ENCODE data around the gene PTPRO.

PTPRO gene

GRCh38 chr12:15429262-15429661 is 107.0 kb downstream of the PTPRO start:
- no peaks in the 10 kb centered on the region for H3K79me2 ChIP-seq (ENCODE audit: control insufficient read depth, low read length)
- no peak for TF ChIP-seq CTCF (IDR thresholded peaks at IDR 0.05; ENCODE audit: low read depth, low read length, poor library complexity, severe bottlenecking)
- TF ChIP-seq EZH2phosphoT487 (IDR thresholded peaks at IDR 0.05; ENCODE audit: borderline replicate concordance, low read length), result no peak
- no peak overlapping the region for H3K4me3 ChIP-seq (ENCODE audit: low read length)
- no peaks in the 10 kb centered on the region for H4K20me1 ChIP-seq (ENCODE audit: control insufficient read depth, insufficient read depth, low read depth, low read length)
- H3K9me3 ChIP-seq (ENCODE audit: control insufficient read depth, insufficient read depth, low read length), result no peaks in the 10 kb centered on the region
- H3K4me2 ChIP-seq (ENCODE audit: low read length), result no peak overlapping the region
- H3K9me2 ChIP-seq (replicated peaks; ENCODE audit: control insufficient read depth, low read length), result no peaks in the 10 kb centered on the region
- peaks cover 3% of the 10 kb centered on the region; the same call in 1 of the 2 replicates for H3K27me3 ChIP-seq (ENCODE audit: control insufficient read depth, low read length)
- no peaks in the 10 kb centered on the region for H3K36me3 ChIP-seq (ENCODE audit: control insufficient read depth, low read length)
- no peak overlapping the region for H3K27ac ChIP-seq (ENCODE audit: low read depth, low read length)
- H3F3A ChIP-seq (ENCODE audit: control insufficient read depth, insufficient read depth), result no peaks in the 10 kb centered on the region
- H3K4me1 ChIP-seq (ENCODE audit: control insufficient read depth, low read length), result no peaks in the 10 kb centered on the region

GRCh38 chr12:15435597-15435996 is 113.3 kb downstream of the PTPRO start:
- H3K9me2 ChIP-seq (replicated peaks; ENCODE audit: control insufficient read depth, low read length), result no peaks in the 10 kb centered on the region
- no peak overlapping the region for H3K27ac ChIP-seq (ENCODE audit: low read depth, low read length)
- no peak overlapping the region for H3K4me2 ChIP-seq (ENCODE audit: low read length)
- H3K4me1 ChIP-seq (ENCODE audit: control insufficient read depth, low read length), result no peaks in the 10 kb centered on the region
- no peaks in the 10 kb centered on the region for H3K79me2 ChIP-seq (ENCODE audit: control insufficient read depth, low read length)
- no peaks in the 10 kb centered on the region for H3K36me3 ChIP-seq (ENCODE audit: control insufficient read depth, low read length)
- no peak overlapping the region for H3K4me3 ChIP-seq (ENCODE audit: low read length)
- no peaks in the 10 kb centered on the region for H4K20me1 ChIP-seq (ENCODE audit: control insufficient read depth, insufficient read depth, low read depth, low read length)
- no peaks in the 10 kb centered on the region for H3F3A ChIP-seq (ENCODE audit: control insufficient read depth, insufficient read depth)
- H3K9me3 ChIP-seq (ENCODE audit: control insufficient read depth, insufficient read depth, low read length), result peaks cover 4% of the 10 kb centered on the region; the same call in 1 of the 2 replicates
- TF ChIP-seq CTCF (IDR thresholded peaks at IDR 0.05; ENCODE audit: low read depth, low read length, poor library complexity, severe bottlenecking), result no peak
- TF ChIP-seq EZH2phosphoT487 (IDR thresholded peaks at IDR 0.05; ENCODE audit: borderline replicate concordance, low read length), result no peak
- H3K27me3 ChIP-seq (ENCODE audit: control insufficient read depth, low read length), result no peaks in the 10 kb centered on the region

- Histone ChIP-seq H4K20me1 (ENCODE audit: control insufficient read depth, insufficient read depth, low read depth, low read length) (no peaks in the 10 kb centered on the region), H3K4me3 (ENCODE audit: low read length) (no peak overlapping the region), H3K79me2 (ENCODE audit: control insufficient read depth, low read length) (no peaks in the 10 kb centered on the region), H3K27ac (ENCODE audit: low read depth, low read length) (no peak overlapping the region), H3F3A (ENCODE audit: control insufficient read depth, insufficient read depth) (no peaks in the 10 kb centered on the region), H3K36me3 (ENCODE audit: control insufficient read depth, low read length) (no peaks in the 10 kb centered on the region), H3K9me3 (ENCODE audit: control insufficient read depth, insufficient read depth, low read length) (peaks cover 4% of the 10 kb centered on the region; the same call in 1 of the 2 replicates), H3K9me2 (replicated peaks; ENCODE audit: control insufficient read depth, low read length) (no peaks in the 10 kb centered on the region), H3K27me3 (ENCODE audit: control insufficient read depth, low read length) (no peaks in the 10 kb centered on the region), H3K4me2 (ENCODE audit: low read length) (no peak overlapping the region), H3K4me1 (ENCODE audit: control insufficient read depth, low read length) (no peaks in the 10 kb centered on the region)
- TF ChIP-seq EZH2phosphoT487 (IDR thresholded peaks at IDR 0.05; ENCODE audit: borderline replicate concordance, low read length) (no peak), CTCF (IDR thresholded peaks at IDR 0.05; ENCODE audit: low read depth, low read length, poor library complexity, severe bottlenecking) (no peak)
Observed at GRCh38 chr12:15439459-15439858, 117.2 kb downstream of the PTPRO start.
